Thyroid gland (tissue), 4 donors: ENCODE measurements around the gene ASF1B.

ENCODE experiments used
- CTCF ChIP-seq, 6 experiments: fragments of 200-600 bp in 3 of 6; fragments of 450-650 bp in 3 of 6; sonication (generic) in 3 of 6; IDR thresholded peaks; one replicate each; pipeline ENCODE4 v1.5.1; 2016 to 2019; ENCODE audit warnings: antibody characterized with exemption in 6 of 6, mild to moderate bottlenecking in 2 of 6, inconsistent platforms in 1 of 6, moderate library complexity in 1 of 6
- POLR2A ChIP-seq, 2 donors: fragments of 450-650 bp; IDR thresholded peaks; one replicate each; pipeline ENCODE4 v1.6.1; 2017; ENCODE audit warnings: antibody characterized with exemption in 2 of 2, mild to moderate bottlenecking in 2 of 2, moderate library complexity in 1 of 2

GRCh38 chr19:14096272-14096992 is 40.0 kb downstream of the ASF1B start:
- TF ChIP-seq CTCF (IDR thresholded peaks at IDR 0.05) = no peak
- no peak for TF ChIP-seq POLR2A (IDR thresholded peaks at IDR 0.05)
